GM23338 (cell line): ENCODE data around the gene FAM114A2. TPM values are rescaled to one million over a fixed set of nuclear protein-coding genes. Genes with fewer than 3 reads are reported as not detected.

Experiments
- ATAC-seq: fragments of 200-7000 bp; cut with Tn5 transposase; 3 replicates; pipeline ENCODE4 v1.9.1; 2020
- DNase-seq: peaks from one replicate; pipeline ENCODE4 v3.0.0-alpha.2; 2015; ENCODE audit warnings: low spot score
- H2AFZ ChIP-seq: fragments of 200-600 bp; sonication (generic); 2 replicates; pipeline ENCODE4 v1.8.0; 2016; ENCODE audit warnings: antibody characterized with exemption, mild to moderate bottlenecking, moderate library complexity
- H3F3A ChIP-seq: fragments of 200-600 bp; sonication (generic); replicated peaks from 2 replicates; pipeline ENCODE4 v1.8.0; 2017; ENCODE audit warnings: antibody characterized with exemption, mixed run types, low read depth
- H3K27ac ChIP-seq: fragments of 200-600 bp; sonication (generic); 2 replicates; pipeline ENCODE4 v1.6.1; 2016; ENCODE audit warnings: low read depth
- H3K27me3 ChIP-seq: fragments of 200-600 bp; sonication (generic); 2 replicates; pipeline ENCODE4 v1.8.0; 2016; ENCODE audit warnings: mild to moderate bottlenecking, mixed run types, moderate library complexity; ENCODE audit not compliant: insufficient read depth
- H3K36me3 ChIP-seq: fragments of 200-600 bp; sonication (generic); 2 replicates; pipeline ENCODE4 v1.8.0; 2016; ENCODE audit warnings: mild to moderate bottlenecking; ENCODE audit not compliant: insufficient read depth
- H3K4me1 ChIP-seq: fragments of 200-600 bp; sonication (generic); 2 replicates; pipeline ENCODE4 v1.8.0; 2016; ENCODE audit warnings: mild to moderate bottlenecking, moderate library complexity; ENCODE audit not compliant: insufficient read depth
- H3K4me2 ChIP-seq: fragments of 200-600 bp; sonication (generic); 2 replicates; pipeline ENCODE4 v1.7.1; 2017; ENCODE audit warnings: mixed run types
- H3K4me3 ChIP-seq: fragments of 200-600 bp; sonication (generic); 2 replicates; pipeline ENCODE4 v1.6.1; 2016; ENCODE audit warnings: mixed run types
- H3K79me2 ChIP-seq: fragments of 200-600 bp; sonication (generic); replicated peaks from 2 replicates; pipeline ENCODE4 v1.8.0; 2017; ENCODE audit warnings: mild to moderate bottlenecking; ENCODE audit not compliant: insufficient read depth
- H3K9me2 ChIP-seq: fragments of 200-600 bp; sonication (generic); 2 replicates; pipeline ENCODE4 v1.8.0; 2017; ENCODE audit not compliant: insufficient read depth
- H4K20me1 ChIP-seq: fragments of 200-600 bp; sonication (generic); replicated peaks from 2 replicates; pipeline ENCODE4 v1.8.0; 2017; ENCODE audit warnings: mild to moderate bottlenecking; ENCODE audit not compliant: insufficient read depth
- H3K27ac Mint-ChIP-seq: 2 replicates; pipeline ENCODE4 v1.8.0; 2020; ENCODE audit warnings: inconsistent platforms, mild to moderate bottlenecking, moderate library complexity, mixed read lengths
- H3K27me3 Mint-ChIP-seq: 3 replicates; pipeline ENCODE4 v1.8.0; 2022; ENCODE audit warnings: low read depth, mild to moderate bottlenecking, moderate library complexity, mixed read lengths, inconsistent platforms; ENCODE audit not compliant: insufficient read depth, poor library complexity
- H3K36me3 Mint-ChIP-seq: 3 replicates; pipeline ENCODE4 v1.8.0; 2021; ENCODE audit warnings: low read depth, mild to moderate bottlenecking, inconsistent platforms, moderate library complexity, mixed read lengths
- H3K4me1 Mint-ChIP-seq: 3 replicates; pipeline ENCODE4 v1.8.0; 2020; ENCODE audit warnings: mild to moderate bottlenecking, inconsistent platforms, mixed read lengths
- H3K4me3 Mint-ChIP-seq: 3 replicates; pipeline ENCODE4 v1.8.0; 2021; ENCODE audit warnings: moderate library complexity, mild to moderate bottlenecking, inconsistent platforms, mixed read lengths
- H3K9me3 Mint-ChIP-seq: 3 replicates; pipeline ENCODE4 v1.8.0; 2020; ENCODE audit warnings: moderate library complexity, mild to moderate bottlenecking, inconsistent platforms, mixed read lengths
- CREB1 ChIP-seq: fragments of 250-450 bp; sonication (Bioruptor Pico); IDR thresholded peaks from 2 replicates; pipeline ENCODE4 v1.5.0; 2020; ENCODE audit warnings: low read depth, mild to moderate bottlenecking, moderate library complexity
- EZH2 ChIP-seq: fragments of 200-600 bp; sonication (generic); IDR thresholded peaks from one replicate; pipeline ENCODE4 v1.8.0; 2017; ENCODE audit warnings: antibody characterized with exemption, mild to moderate bottlenecking, low read depth; ENCODE audit not compliant: unreplicated experiment
- EZH2phosphoT487 ChIP-seq: fragments of 200-600 bp; sonication (generic); IDR thresholded peaks from one replicate; pipeline ENCODE4 v1.8.1; 2018; ENCODE audit warnings: antibody characterized with exemption; ENCODE audit not compliant: unreplicated experiment
- JUNB ChIP-seq: IDR thresholded peaks from one replicate; pipeline ENCODE4 v1.6.1; 2016; ENCODE audit warnings: antibody characterized with exemption; ENCODE audit not compliant: unreplicated experiment
- NANOG ChIP-seq: IDR thresholded peaks from 2 replicates; pipeline ENCODE4 v1.6.1; 2016; ENCODE audit warnings: antibody characterized with exemption, borderline replicate concordance
- STAT1 ChIP-seq: IDR thresholded peaks from one replicate; pipeline ENCODE4 v1.6.1; 2016; ENCODE audit warnings: antibody characterized with exemption; ENCODE audit not compliant: unreplicated experiment
- ZNF114 ChIP-seq: fragments of 250-450 bp; sonication (Bioruptor Pico); IDR thresholded peaks from 2 replicates; pipeline ENCODE4 v1.5.0; 2020; ENCODE audit warnings: mild to moderate bottlenecking, moderate library complexity
- ZNF331 ChIP-seq: fragments of 250-450 bp; sonication (Bioruptor Pico); IDR thresholded peaks from 2 replicates; pipeline ENCODE4 v1.5.0; 2020; ENCODE audit warnings: low read depth, mild to moderate bottlenecking, moderate library complexity
- ZNF462 ChIP-seq: fragments of 250-450 bp; sonication (Bioruptor Pico); IDR thresholded peaks from 2 replicates; pipeline ENCODE4 v1.5.0; 2020; ENCODE audit warnings: mild to moderate bottlenecking, moderate library complexity
- polyA plus RNA-seq: library from polyadenylated mRNA; unstranded; fragments of >200 nt; fragmentation: Nextera tagmentation; extraction: Ambion mirVana; gene quantifications from 2 replicates; pipeline ENCODE4 v1.2.1, GENCODE V29; 2016
- total RNA-seq: library from RNA; depleted of rRNA; stranded (reverse); fragments of >200 nt; shearing (Covaris generic); gene quantifications from 2 replicates; pipeline ENCODE4 v1.2.3, GENCODE V29; 2014
- TF ChIP-seq, protein P1 (sequence below): IDR thresholded peaks from 2 replicates; pipeline ENCODE4 v1.6.1; 2016; ENCODE audit warnings: antibody characterized with exemption

Gene FAM114A2
- total and polyA plus RNA-seq, 2 experiments from 2014 or later = 4.9 to 5.8 TPM

DNA sequence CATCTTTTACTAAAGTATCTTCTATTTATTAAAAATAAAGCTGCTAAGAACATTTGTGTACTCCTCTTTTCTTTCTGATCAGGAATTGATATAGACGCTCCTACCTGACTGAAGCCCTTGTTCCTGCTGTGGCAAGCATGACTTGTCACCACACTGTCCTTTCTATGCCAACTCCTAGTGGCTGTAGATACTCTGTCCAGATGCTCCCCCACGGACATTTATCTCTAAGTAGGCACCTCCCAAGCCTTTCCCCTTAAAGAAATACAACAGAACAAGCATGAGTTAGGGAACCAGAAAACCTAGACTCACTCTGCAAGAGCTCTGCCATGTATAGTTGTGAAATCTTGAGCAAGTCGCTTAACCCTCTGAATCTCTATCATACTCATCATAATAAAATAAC lies 53.2 kb downstream of the FAM114A2 start (continued):
- no peak for TF ChIP-seq ZNF462 (CRISPR knock-in tag)
- TF ChIP-seq, protein P1, sequence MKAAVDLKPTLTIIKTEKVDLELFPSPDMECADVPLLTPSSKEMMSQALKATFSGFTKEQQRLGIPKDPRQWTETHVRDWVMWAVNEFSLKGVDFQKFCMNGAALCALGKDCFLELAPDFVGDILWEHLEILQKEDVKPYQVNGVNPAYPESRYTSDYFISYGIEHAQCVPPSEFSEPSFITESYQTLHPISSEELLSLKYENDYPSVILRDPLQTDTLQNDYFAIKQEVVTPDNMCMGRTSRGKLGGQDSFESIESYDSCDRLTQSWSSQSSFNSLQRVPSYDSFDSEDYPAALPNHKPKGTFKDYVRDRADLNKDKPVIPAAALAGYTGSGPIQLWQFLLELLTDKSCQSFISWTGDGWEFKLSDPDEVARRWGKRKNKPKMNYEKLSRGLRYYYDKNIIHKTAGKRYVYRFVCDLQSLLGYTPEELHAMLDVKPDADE = no peak

- no peak overlapping the region for H3K27ac Mint-ChIP-seq
- no peak overlapping the region for H3K4me2 ChIP-seq
- no peak overlapping the region for H3K4me3 ChIP-seq
- ATAC-seq = no peak
- no peak overlapping the region for H3K4me3 Mint-ChIP-seq
- no peaks in the 10 kb centered on the region for H3K79me2 ChIP-seq
- no peaks in the 10 kb centered on the region for H3K36me3 Mint-ChIP-seq
- no peaks in the 10 kb centered on the region for H3K36me3 ChIP-seq
- no peak for DNase-seq
- H3K27me3 ChIP-seq = no peaks in the 10 kb centered on the region
- H3K9me3 Mint-ChIP-seq = no peaks in the 10 kb centered on the region
- no peaks in the 10 kb centered on the region for H3K4me1 ChIP-seq
- H3K9me2 ChIP-seq = no peaks in the 10 kb centered on the region
- H3K27me3 Mint-ChIP-seq = peaks cover 1% of the 10 kb centered on the region
- H2AFZ ChIP-seq = no peak overlapping the region
- H3K27ac ChIP-seq = no peak overlapping the region
- H3K4me1 Mint-ChIP-seq = no peaks in the 10 kb centered on the region
- H3F3A ChIP-seq = no peaks in the 10 kb centered on the region
- no peaks in the 10 kb centered on the region for H4K20me1 ChIP-seq
- TF ChIP-seq ZNF331 (CRISPR knock-in tag) (no peak), EZH2 (no peak), CREB1 (CRISPR knock-in tag) (no peak), NANOG (no peak), ZNF114 (no peak), STAT1 (no peak), JUNB (no peak), EZH2phosphoT487 (no peak)
- TF ChIP-seq, protein P1 = no peak
These were observed 54.8 kb downstream of the FAM114A2 start for GRCh38 chr5:153983885-153984284.
